ENCODE results near the gene DLL3.

DLL3 gene

GRCh38 chr19:39465956-39466747, 32.6 kb upstream of the DLL3 start:
- H3K27me3 ChIP-seq (ENCODE audit: insufficient read depth, poor library complexity, severe bottlenecking): no peaks in the 10 kb centered on the region
- no peak overlapping the region for H3K27ac ChIP-seq (ENCODE audit: poor library complexity, severe bottlenecking)
- no peak overlapping the region for H3K4me3 ChIP-seq (ENCODE audit: severe bottlenecking)
- H3K9me3 ChIP-seq (ENCODE audit: severe bottlenecking): no peaks in the 10 kb centered on the region
- H3K4me1 ChIP-seq (ENCODE audit: insufficient read depth, poor library complexity, severe bottlenecking): no peaks in the 10 kb centered on the region
- no peak for ATAC-seq (ENCODE audit: low read depth)
- DNase-seq (ENCODE audit: low spot score): no peak
- H3K36me3 ChIP-seq (ENCODE audit: low read depth): peaks cover 83% of the 10 kb centered on the region
- TF ChIP-seq, protein P1, sequence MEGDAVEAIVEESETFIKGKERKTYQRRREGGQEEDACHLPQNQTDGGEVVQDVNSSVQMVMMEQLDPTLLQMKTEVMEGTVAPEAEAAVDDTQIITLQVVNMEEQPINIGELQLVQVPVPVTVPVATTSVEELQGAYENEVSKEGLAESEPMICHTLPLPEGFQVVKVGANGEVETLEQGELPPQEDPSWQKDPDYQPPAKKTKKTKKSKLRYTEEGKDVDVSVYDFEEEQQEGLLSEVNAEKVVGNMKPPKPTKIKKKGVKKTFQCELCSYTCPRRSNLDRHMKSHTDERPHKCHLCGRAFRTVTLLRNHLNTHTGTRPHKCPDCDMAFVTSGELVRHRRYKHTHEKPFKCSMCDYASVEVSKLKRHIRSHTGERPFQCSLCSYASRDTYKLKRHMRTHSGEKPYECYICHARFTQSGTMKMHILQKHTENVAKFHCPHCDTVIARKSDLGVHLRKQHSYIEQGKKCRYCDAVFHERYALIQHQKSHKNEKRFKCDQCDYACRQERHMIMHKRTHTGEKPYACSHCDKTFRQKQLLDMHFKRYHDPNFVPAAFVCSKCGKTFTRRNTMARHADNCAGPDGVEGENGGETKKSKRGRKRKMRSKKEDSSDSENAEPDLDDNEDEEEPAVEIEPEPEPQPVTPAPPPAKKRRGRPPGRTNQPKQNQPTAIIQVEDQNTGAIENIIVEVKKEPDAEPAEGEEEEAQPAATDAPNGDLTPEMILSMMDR (IDR thresholded peaks at IDR 0.05; ENCODE audit: poor library complexity, severe bottlenecking): no peak

DNA sequence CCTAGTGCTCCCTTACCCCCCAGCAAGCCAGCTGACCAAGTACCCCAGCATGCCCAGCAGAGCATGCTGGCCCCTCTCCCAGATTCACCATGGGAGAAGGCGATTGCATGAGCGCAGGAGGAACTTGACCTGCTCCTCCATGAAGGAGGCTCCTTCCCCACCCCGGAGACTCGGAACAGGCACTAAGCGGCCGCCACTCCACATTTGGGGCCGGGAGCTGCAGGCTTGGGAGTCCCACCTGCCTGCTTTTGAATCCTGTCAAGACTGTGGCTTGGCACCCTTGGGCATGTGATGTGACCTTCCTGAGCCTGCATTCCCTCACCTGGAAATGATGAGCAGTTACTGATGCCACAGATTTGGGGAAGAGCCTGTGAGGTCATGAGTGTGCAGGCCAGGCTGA, 30.8 kb upstream of the DLL3 start:
- no peaks in the 10 kb centered on the region for H3K9me3 ChIP-seq (ENCODE audit: severe bottlenecking)
- H3K4me3 ChIP-seq (ENCODE audit: severe bottlenecking): no peak overlapping the region
- H3K27ac ChIP-seq (ENCODE audit: poor library complexity, severe bottlenecking): no peak overlapping the region
- TF ChIP-seq, protein P1 (IDR thresholded peaks at IDR 0.05; ENCODE audit: poor library complexity, severe bottlenecking): no peak
- H3K27me3 ChIP-seq (ENCODE audit: insufficient read depth, poor library complexity, severe bottlenecking): no peaks in the 10 kb centered on the region
- H3K36me3 ChIP-seq (ENCODE audit: low read depth): peaks cover 87% of the 10 kb centered on the region
- DNase-seq (ENCODE audit: low spot score): no peak
- no peaks in the 10 kb centered on the region for H3K4me1 ChIP-seq (ENCODE audit: insufficient read depth, poor library complexity, severe bottlenecking)
- ATAC-seq (ENCODE audit: low read depth): no peak

DNA sequence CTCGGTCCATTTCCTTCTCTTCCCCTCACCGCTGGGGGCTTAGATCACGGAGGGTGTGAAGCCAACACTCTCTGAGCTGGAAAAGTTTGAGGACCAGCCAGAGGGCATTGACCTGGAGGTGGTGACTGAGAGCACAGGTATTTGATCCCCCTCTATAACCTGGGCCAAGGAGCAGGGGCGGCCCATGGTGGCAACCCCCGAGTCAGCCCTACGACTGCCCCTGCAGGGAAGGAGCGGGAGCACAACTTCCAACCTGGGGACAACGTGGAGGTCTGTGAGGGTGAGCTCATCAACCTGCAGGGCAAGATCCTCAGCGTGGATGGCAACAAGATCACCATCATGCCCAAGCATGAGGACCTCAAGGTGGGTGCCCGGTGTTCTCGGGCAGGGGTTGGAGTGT, 29.7 kb upstream of the DLL3 start:
- ATAC-seq (ENCODE audit: low read depth) (no peak), DNase-seq (ENCODE audit: low spot score) (no peak)
- Histone ChIP-seq H3K4me3 (ENCODE audit: severe bottlenecking) (no peak overlapping the region), H3K27ac (ENCODE audit: poor library complexity, severe bottlenecking) (no peak overlapping the region), H3K4me1 (ENCODE audit: insufficient read depth, poor library complexity, severe bottlenecking) (no peaks in the 10 kb centered on the region), H3K27me3 (ENCODE audit: insufficient read depth, poor library complexity, severe bottlenecking) (no peaks in the 10 kb centered on the region), H3K9me3 (ENCODE audit: severe bottlenecking) (no peaks in the 10 kb centered on the region), H3K36me3 (ENCODE audit: low read depth) (peaks cover 89% of the 10 kb centered on the region)
- TF ChIP-seq, protein P1 (IDR thresholded peaks at IDR 0.05; ENCODE audit: poor library complexity, severe bottlenecking): no peak

DNA sequence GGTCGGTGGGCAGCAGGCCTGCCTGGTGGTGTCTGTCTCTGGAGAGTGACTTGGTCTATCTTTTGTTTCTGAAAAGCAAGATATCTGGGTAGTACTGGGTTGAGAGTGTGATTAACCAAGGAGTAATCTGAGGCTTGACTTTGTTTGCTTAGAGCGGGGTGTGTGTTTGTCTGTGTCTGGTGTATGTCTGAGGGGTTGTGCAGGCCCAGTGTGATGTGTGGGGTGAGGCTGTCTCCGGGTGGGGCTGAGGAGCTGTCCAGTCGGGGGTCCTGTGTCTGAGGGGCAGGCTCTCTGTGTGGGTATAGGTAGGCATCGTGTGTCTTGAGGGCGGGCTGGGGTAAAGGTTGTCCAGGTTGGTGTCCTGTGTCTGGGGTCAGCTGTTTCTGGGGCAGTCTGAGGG, 29.2 kb upstream of the DLL3 start:
- Histone ChIP-seq H3K27me3 (ENCODE audit: insufficient read depth, poor library complexity, severe bottlenecking) (no peaks in the 10 kb centered on the region), H3K4me3 (ENCODE audit: severe bottlenecking) (no peak overlapping the region), H3K36me3 (ENCODE audit: low read depth) (peaks cover 89% of the 10 kb centered on the region), H3K4me1 (ENCODE audit: insufficient read depth, poor library complexity, severe bottlenecking) (no peaks in the 10 kb centered on the region), H3K27ac (ENCODE audit: poor library complexity, severe bottlenecking) (no peak overlapping the region), H3K9me3 (ENCODE audit: severe bottlenecking) (no peaks in the 10 kb centered on the region)
- DNase-seq (ENCODE audit: low spot score): no peak
- ATAC-seq (ENCODE audit: low read depth): no peak
- TF ChIP-seq, protein P1 (IDR thresholded peaks at IDR 0.05; ENCODE audit: poor library complexity, severe bottlenecking): no peak

DNA sequence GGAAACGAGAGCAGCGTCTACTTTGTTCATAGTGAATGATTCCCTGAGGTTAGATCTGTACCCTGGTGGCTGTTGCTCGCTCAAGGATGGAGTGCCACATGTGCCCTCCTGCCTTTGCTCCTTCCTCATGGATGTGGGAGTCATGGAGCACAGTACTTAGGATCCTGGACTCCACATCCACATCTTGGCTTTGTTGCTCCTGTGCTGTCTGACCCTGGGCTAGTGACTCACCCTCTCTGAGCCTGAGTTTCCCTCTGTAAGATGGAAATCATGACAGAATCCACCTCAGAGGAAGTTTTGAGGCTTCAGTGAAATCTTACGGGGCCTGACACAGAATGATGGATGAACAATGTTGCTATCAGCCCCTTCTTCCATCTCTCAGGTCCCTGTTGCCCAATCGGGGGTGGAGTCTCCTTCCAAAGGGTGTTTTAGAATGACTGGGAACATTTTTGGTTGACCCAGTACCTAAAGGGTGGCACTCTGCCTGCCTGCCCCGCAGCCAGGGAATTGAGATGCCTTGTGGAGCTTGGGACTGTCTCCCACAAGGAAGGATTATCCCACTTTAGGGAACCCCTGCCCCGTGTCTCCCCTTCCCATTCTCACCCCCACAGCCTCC, 27.9 kb upstream of the DLL3 start:
- Histone ChIP-seq H3K4me1 (ENCODE audit: insufficient read depth, poor library complexity, severe bottlenecking) (no peaks in the 10 kb centered on the region), H3K27me3 (ENCODE audit: insufficient read depth, poor library complexity, severe bottlenecking) (no peaks in the 10 kb centered on the region), H3K36me3 (ENCODE audit: low read depth) (peaks cover 85% of the 10 kb centered on the region), H3K4me3 (ENCODE audit: severe bottlenecking) (no peak overlapping the region), H3K9me3 (ENCODE audit: severe bottlenecking) (no peaks in the 10 kb centered on the region), H3K27ac (ENCODE audit: poor library complexity, severe bottlenecking) (no peak overlapping the region)
- ATAC-seq (ENCODE audit: low read depth) (no peak), DNase-seq (ENCODE audit: low spot score) (no peak)
- TF ChIP-seq, protein P1 (IDR thresholded peaks at IDR 0.05; ENCODE audit: poor library complexity, severe bottlenecking): no peak

Data from RWPE2 (cell line).